Vagina (tissue), 2 donors: ENCODE results near the gene BACH1. TPM values are rescaled to one million over a fixed set of nuclear protein-coding genes. Genes with fewer than 3 reads are reported as not detected.
A peak's percentile ranks its signal among the peaks of the same experiment; 100 is the strongest.

ENCODE experiments used
- DNase-seq, 2 donors: peaks; one replicate each; pipeline ENCODE4 v3.0.0-alpha.2; 2017; ENCODE audit errors: extremely low spot score in 2 of 2
- H3K27ac ChIP-seq: fragments of 200-600 bp; sonication (generic); one replicate; pipeline ENCODE4 v1.5.1; 2019
- H3K27me3 ChIP-seq: fragments of 200-600 bp; sonication (generic); one replicate; pipeline ENCODE4 v1.5.1; 2019
- H3K36me3 ChIP-seq, 2 donors: fragments of 200-600 bp; sonication (generic); one replicate each; pipeline ENCODE4 v1.5.1; 2017 to 2019
- H3K4me1 ChIP-seq: fragments of 200-600 bp; sonication (generic); one replicate; pipeline ENCODE4 v1.5.1; 2019
- H3K4me3 ChIP-seq, 2 donors: fragments of 200-600 bp; sonication (generic); 1 replicate in 1 of 2; 2 replicates in 1 of 2; pipeline ENCODE4 v1.5.1; 2016 to 2019
- H3K9me3 ChIP-seq: fragments of 200-600 bp; sonication (generic); one replicate; pipeline ENCODE4 v1.5.1; 2019
- CTCF ChIP-seq, 3 experiments: fragments of 450-650 bp in 2 of 3; fragments of 200-600 bp in 1 of 3; sonication (generic) in 1 of 3; IDR thresholded peaks; one replicate each; pipeline ENCODE4 v1.5.1; 2017 to 2019; ENCODE audit warnings: antibody characterized with exemption in 3 of 3, mild to moderate bottlenecking in 2 of 3, moderate library complexity in 2 of 3
- POLR2A ChIP-seq, 2 donors: fragments of 450-650 bp; IDR thresholded peaks; one replicate each; pipeline ENCODE4 v1.6.1; 2017; ENCODE audit warnings: antibody characterized with exemption in 2 of 2, mild to moderate bottlenecking in 2 of 2, moderate library complexity in 2 of 2
- POLR2AphosphoS5 ChIP-seq, 2 donors: sonication (generic); formaldehyde crosslinking; IDR thresholded peaks; one replicate each; pipeline ENCODE4 v1.9.0; 2017; ENCODE audit warnings: antibody characterized with exemption in 2 of 2, mild to moderate bottlenecking in 2 of 2, low read depth in 1 of 2; ENCODE audit not compliant: insufficient read depth in 1 of 2
- intact Hi-C: fragments of 100-400 bp; cut with DNase I; formaldehyde crosslinking; loops from one replicate; pipeline ENCODE4 v1.15.1; 2023
- total RNA-seq: library from RNA; depleted of rRNA; stranded (reverse); fragments of >200 nt; gene quantifications from one replicate; pipeline ENCODE4 v1.2.3, GENCODE V29; 2016

BACH1 gene
- total RNA-seq, 1 donor from 2014 or later: 33.1 TPM

GRCh38 chr21:29257701-29258100 lies 41.0 kb upstream of the BACH1 start:
- Histone ChIP-seq H3K9me3 (no peaks in the 10 kb centered on the region), H3K27me3 (no peaks in the 10 kb centered on the region), H3K27ac (no peak overlapping the region), H3K36me3 (peaks cover 0 to 7% of the 10 kb centered on the region in 2 donors), H3K4me3 (no peak overlapping the region), H3K4me1 (peaks cover 12% of the 10 kb centered on the region)
- intact Hi-C loops: no loop called here
- no peak for TF ChIP-seq POLR2AphosphoS5 (IDR thresholded peaks at IDR 0.05; ENCODE audit: insufficient read depth in 1 of 2, low read depth in 1 of 2)
- no peak for TF ChIP-seq CTCF (IDR thresholded peaks at IDR 0.05)
- no peak for TF ChIP-seq POLR2A (IDR thresholded peaks at IDR 0.05)
- no peak for DNase-seq

- H3K4me1 ChIP-seq: peaks cover 12% of the 10 kb centered on the region
- peaks cover 0 to 7% of the 10 kb centered on the region in 2 donors for H3K36me3 ChIP-seq
- no peak overlapping the region for H3K4me3 ChIP-seq
- DNase-seq: no peak
- no peaks in the 10 kb centered on the region for H3K9me3 ChIP-seq
- intact Hi-C loops: no loop called here
- peak in 1 of 2 donors; percentile 77 for TF ChIP-seq POLR2AphosphoS5 (IDR thresholded peaks at IDR 0.05; ENCODE audit: insufficient read depth in 1 of 2, low read depth in 1 of 2)
- no peak for TF ChIP-seq POLR2A (IDR thresholded peaks at IDR 0.05)
- no peak for TF ChIP-seq CTCF (IDR thresholded peaks at IDR 0.05)
- H3K27me3 ChIP-seq: no peaks in the 10 kb centered on the region
- no peak overlapping the region for H3K27ac ChIP-seq
These were observed 39.9 kb upstream of the BACH1 start for GRCh38 chr21:29258626-29259338.

- TF ChIP-seq POLR2A (IDR thresholded peaks at IDR 0.05) (no peak), CTCF (IDR thresholded peaks at IDR 0.05) (no peak), POLR2AphosphoS5 (IDR thresholded peaks at IDR 0.05; ENCODE audit: insufficient read depth in 1 of 2, low read depth in 1 of 2) (no peak)
- Histone ChIP-seq H3K27ac (no peak overlapping the region), H3K4me3 (no peak overlapping the region), H3K4me1 (peaks cover 12% of the 10 kb centered on the region), H3K36me3 (no peaks in the 10 kb centered on the region), H3K27me3 (no peaks in the 10 kb centered on the region), H3K9me3 (no peaks in the 10 kb centered on the region)
- intact Hi-C loops: no loop called here
- DNase-seq: no peak
These were observed 38.3 kb upstream of the BACH1 start for GRCh38 chr21:29260461-29260860.

DNA sequence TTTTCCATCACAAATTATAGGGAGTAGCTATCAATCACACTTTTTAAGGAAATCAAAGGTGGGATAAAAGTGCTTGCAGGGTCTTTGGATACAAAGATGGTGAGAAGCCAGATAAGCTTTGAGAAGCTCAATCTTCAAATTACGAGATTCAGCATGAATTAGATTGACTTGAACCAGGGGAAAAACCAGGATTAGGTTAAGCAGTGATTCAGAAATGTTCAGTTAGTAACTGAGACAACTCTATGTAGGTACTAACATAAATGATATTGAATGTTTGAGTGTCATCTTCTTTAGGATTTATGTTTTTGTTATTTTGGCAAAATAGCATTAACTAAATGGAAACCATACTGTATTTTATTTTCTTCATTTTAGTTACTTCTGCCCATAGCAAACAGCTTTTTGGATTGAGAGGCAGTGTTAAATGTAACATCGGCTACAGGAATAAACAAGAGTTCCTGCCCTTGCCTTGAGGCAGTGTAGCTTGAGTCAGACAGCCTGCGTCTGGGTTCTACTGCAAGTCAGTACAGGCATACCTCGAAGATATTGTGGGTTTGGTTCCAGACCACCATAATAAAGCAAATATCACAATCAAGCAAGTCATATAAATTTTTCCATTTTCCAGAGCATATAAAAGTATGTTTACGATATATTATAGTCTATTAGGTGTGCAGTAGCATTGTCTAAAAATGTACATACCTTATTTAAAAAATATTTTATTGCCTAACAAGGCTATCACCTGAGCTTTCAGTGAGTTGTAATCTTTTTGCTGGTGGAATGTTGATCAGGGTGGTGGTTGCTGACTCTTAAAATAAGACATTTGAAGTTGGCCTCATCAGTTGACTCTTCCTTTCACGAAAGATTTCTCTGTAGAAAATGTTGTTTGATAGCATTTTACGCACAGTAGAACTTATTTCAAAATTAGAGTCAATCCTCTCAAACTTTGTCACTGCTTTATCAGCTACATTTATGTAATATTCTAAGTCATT lies 36.9 kb upstream of the BACH1 start:
- Histone ChIP-seq H3K9me3 (no peaks in the 10 kb centered on the region), H3K4me1 (peaks cover 12% of the 10 kb centered on the region), H3K27ac (no peak overlapping the region), H3K4me3 (no peak overlapping the region), H3K36me3 (no peaks in the 10 kb centered on the region), H3K27me3 (no peaks in the 10 kb centered on the region)
- DNase-seq: no peak
- TF ChIP-seq CTCF (IDR thresholded peaks at IDR 0.05): no peak
- TF ChIP-seq POLR2A (IDR thresholded peaks at IDR 0.05): no peak
- TF ChIP-seq POLR2AphosphoS5 (IDR thresholded peaks at IDR 0.05; ENCODE audit: insufficient read depth in 1 of 2, low read depth in 1 of 2): peak in 1 of 2 donors; percentile 14
- intact Hi-C loops: no loop called here
